ENCODE measurements around the gene FOXC1.

The FOXC1 gene

GRCh38 chr6:1643830-1644445 is 34.2 kb downstream of the FOXC1 start:
- H3K27ac ChIP-seq, result no peak overlapping the region
- no peak for TF ChIP-seq CTCF (conservative IDR thresholded peaks at IDR 0.05)

- TF ChIP-seq CTCF (conservative IDR thresholded peaks at IDR 0.05), result no peak
- H3K27ac ChIP-seq, result no peak overlapping the region
Observed at GRCh38 chr6:1644516-1645060, 34.9 kb downstream of the FOXC1 start.

- H3K27ac ChIP-seq, result no peak overlapping the region
- no peak for TF ChIP-seq CTCF (conservative IDR thresholded peaks at IDR 0.05)
Observed at GRCh38 chr6:1645466-1646185, 35.9 kb downstream of the FOXC1 start.

- H3K27ac ChIP-seq, result no peak overlapping the region
- no peak for TF ChIP-seq CTCF (conservative IDR thresholded peaks at IDR 0.05)
Observed at GRCh38 chr6:1651362-1651761, 41.6 kb downstream of the FOXC1 start.

GRCh38 chr6:1652842-1653241 is 43.1 kb downstream of the FOXC1 start:
- H3K27ac ChIP-seq, result no peak overlapping the region
- no peak for TF ChIP-seq CTCF (conservative IDR thresholded peaks at IDR 0.05)

- TF ChIP-seq CTCF (conservative IDR thresholded peaks at IDR 0.05), result no peak
- H3K27ac ChIP-seq, result no peak overlapping the region
Observed at GRCh38 chr6:1654054-1654453, 44.3 kb downstream of the FOXC1 start.

- no peak for TF ChIP-seq CTCF (conservative IDR thresholded peaks at IDR 0.05)
- H3K27ac ChIP-seq, result no peak overlapping the region
Observed at GRCh38 chr6:1657116-1657770, 47.5 kb downstream of the FOXC1 start.
